ENCODE data around the gene NUAK2. TPM values are rescaled to one million over a fixed set of nuclear protein-coding genes. Genes with fewer than 3 reads are reported as not detected.
A peak's percentile ranks its signal among the peaks of the same experiment; 100 is the strongest.

NUAK2 gene
- total RNA-seq, 2 donors from 2014 or later, result 0.78 to 1.5 TPM

DNA sequence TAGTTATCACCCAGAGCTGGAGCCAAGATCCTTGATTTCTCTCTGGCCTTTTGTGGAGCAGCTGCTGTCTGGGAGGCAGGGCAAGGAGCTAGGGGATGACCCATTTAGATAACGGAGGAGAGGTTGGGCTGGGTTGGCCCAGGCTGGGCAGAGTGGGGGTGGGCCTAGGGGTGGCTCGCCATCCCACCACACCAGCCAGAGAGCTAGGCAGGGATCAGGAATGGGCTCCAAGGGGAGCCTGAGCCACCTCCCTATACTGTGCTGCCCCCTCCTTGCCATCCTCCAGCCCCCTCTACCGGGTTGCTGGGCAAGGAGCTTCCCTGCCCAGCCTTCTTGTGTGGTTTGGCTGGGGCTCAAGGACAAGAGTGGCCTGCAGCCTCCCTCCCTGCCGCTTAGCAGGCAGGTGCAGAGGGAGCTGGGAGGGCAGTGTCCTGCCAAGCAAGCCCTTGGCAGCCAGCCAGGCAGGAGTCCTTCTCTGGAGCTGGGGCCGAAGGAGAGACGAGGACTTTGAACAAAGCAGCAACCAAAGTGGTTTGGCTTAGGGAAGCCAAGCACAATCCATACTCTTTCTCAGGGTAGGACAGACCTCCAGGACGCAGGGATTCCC, 4.1 kb downstream of the NUAK2 start:
- H3K27me3 ChIP-seq (replicated peaks; ENCODE audit: insufficient read depth), result no peaks in the 10 kb centered on the region
- ATAC-seq (ENCODE audit: insufficient number of reproducible peaks, low FRiP score, low read depth), result no peak
- no peak for DNase-seq (ENCODE audit: low spot score)
- TF ChIP-seq, protein P1, sequence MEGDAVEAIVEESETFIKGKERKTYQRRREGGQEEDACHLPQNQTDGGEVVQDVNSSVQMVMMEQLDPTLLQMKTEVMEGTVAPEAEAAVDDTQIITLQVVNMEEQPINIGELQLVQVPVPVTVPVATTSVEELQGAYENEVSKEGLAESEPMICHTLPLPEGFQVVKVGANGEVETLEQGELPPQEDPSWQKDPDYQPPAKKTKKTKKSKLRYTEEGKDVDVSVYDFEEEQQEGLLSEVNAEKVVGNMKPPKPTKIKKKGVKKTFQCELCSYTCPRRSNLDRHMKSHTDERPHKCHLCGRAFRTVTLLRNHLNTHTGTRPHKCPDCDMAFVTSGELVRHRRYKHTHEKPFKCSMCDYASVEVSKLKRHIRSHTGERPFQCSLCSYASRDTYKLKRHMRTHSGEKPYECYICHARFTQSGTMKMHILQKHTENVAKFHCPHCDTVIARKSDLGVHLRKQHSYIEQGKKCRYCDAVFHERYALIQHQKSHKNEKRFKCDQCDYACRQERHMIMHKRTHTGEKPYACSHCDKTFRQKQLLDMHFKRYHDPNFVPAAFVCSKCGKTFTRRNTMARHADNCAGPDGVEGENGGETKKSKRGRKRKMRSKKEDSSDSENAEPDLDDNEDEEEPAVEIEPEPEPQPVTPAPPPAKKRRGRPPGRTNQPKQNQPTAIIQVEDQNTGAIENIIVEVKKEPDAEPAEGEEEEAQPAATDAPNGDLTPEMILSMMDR (IDR thresholded peaks at IDR 0.05), result no peak
- peaks cover 7 to 29% of the 10 kb centered on the region in 2 donors for H3K4me1 ChIP-seq (ENCODE audit: control insufficient read depth in 1 of 2, low read depth in 2 of 2)
- no peak overlapping the region for H3K4me3 ChIP-seq
- H3K9me3 ChIP-seq, result no peaks in the 10 kb centered on the region
- H3K27ac ChIP-seq, result no peak overlapping the region
- no peaks in the 10 kb centered on the region for H3K36me3 ChIP-seq

DNA sequence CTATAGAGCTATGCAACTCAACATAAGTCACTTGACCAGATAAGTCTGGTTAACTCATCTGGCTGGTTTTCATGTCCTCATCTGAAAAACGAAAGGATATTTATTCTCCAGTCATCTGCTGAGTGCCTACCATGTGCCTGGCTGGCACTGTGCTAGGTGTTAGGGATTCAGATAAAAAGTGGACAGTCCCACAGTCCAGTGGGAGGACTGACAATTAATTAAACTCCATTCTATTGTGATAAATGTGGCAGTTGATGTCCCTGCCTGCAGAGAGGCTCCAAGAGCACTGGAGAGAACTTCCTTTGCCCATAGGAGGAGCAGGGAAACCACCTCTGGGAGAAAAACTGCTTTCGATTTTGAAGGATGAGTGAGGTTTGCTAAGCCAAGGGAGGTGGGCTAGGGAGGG, 5.4 kb downstream of the NUAK2 start:
- DNase-seq (ENCODE audit: low spot score) (no peak), ATAC-seq (ENCODE audit: insufficient number of reproducible peaks, low FRiP score, low read depth) (no peak)
- Histone ChIP-seq H3K4me3 (no peak overlapping the region), H3K4me1 (ENCODE audit: control insufficient read depth in 1 of 2, low read depth in 2 of 2) (peaks cover 7 to 29% of the 10 kb centered on the region in 2 donors), H3K27ac (no peak overlapping the region), H3K36me3 (no peaks in the 10 kb centered on the region), H3K9me3 (no peaks in the 10 kb centered on the region), H3K27me3 (replicated peaks; ENCODE audit: insufficient read depth) (no peaks in the 10 kb centered on the region)
- TF ChIP-seq, protein P1 (IDR thresholded peaks at IDR 0.05), result no peak

DNA sequence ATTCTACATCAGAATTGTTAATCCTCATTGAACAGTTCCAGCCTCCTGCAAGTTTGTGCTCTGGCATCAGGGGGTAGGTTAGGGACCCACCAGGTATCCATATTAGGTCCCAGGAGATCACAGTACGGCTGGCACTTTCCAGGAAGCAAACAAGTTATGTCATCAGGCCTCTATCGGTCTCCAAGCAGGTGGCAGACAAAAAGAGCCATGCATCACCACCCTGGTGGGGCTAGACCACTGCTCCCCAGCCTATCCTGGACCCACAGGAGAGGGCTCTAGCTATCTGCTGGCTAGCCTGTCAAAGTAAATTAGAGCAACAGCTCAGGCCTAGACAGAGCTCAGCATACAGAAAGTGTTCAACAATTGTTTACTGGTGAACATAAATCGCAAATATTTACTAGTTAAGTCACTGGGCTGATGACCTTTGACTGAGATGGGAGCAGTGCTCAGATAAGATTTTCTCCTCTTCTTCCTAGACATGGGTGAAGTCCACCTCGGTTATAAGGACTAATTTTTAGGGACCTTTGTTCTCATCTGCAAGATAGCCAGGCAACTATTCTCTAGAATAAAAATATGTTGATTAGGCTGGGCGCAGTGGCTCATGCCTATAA, 6.4 kb downstream of the NUAK2 start:
- H3K4me3 ChIP-seq, result no peak overlapping the region
- H3K9me3 ChIP-seq, result no peaks in the 10 kb centered on the region
- no peak for ATAC-seq (ENCODE audit: insufficient number of reproducible peaks, low FRiP score, low read depth)
- peaks cover 7 to 19% of the 10 kb centered on the region in 2 donors for H3K4me1 ChIP-seq (ENCODE audit: control insufficient read depth in 1 of 2, low read depth in 2 of 2)
- no peak for DNase-seq (ENCODE audit: low spot score)
- H3K27ac ChIP-seq, result no peak overlapping the region
- TF ChIP-seq, protein P1 (IDR thresholded peaks at IDR 0.05), result no peak
- H3K36me3 ChIP-seq, result no peaks in the 10 kb centered on the region
- H3K27me3 ChIP-seq (replicated peaks; ENCODE audit: insufficient read depth), result no peaks in the 10 kb centered on the region

DNA sequence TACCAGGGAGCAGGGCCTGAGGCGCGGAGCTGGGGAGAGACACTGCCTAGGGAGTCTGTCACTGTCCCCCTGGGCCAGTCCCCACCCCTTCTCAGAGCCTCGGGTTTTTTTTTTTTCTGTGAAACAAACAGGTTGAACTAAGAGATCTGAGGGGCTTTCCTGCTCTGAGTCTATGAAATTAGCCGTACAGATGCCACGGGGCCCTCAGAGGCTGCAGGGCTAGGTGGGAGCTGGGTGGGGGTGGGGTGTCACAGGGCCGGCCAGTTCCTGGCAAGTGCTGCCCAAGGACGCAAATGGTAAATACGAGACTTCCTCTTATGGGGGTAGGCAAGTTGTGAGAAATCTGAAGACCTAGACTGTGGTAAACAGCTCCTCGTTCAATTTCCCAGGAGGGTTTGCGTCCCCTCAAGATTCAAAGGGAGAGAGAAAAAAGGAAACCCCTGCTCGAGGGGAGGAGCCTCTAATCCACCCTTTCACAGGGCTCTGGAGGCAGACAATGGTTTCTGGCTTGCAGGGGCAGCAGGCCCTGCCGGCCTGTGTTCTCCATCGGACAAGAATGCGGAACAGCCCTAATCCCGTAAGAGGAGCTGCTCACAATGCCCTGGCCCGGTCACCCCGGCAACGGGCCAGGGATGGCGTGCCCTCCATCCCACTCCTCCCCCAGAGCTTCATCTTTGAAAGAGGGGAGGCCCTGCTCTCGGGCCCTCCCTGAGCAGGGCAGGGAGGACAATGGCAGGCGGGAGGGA, 7.8 kb downstream of the NUAK2 start:
- Histone ChIP-seq H3K27ac (peak overlapping the region; percentile 12 to 48), H3K36me3 (no peaks in the 10 kb centered on the region), H3K4me3 (peak overlapping the region; percentile 15), H3K4me1 (ENCODE audit: control insufficient read depth in 1 of 2, low read depth in 2 of 2) (peaks cover 0 to 10% of the 10 kb centered on the region in 2 donors), H3K9me3 (no peaks in the 10 kb centered on the region), H3K27me3 (replicated peaks; ENCODE audit: insufficient read depth) (no peaks in the 10 kb centered on the region)
- peak; percentile 25 for ATAC-seq (ENCODE audit: insufficient number of reproducible peaks, low FRiP score, low read depth)
- no peak for DNase-seq (ENCODE audit: low spot score)
- TF ChIP-seq, protein P1 (IDR thresholded peaks at IDR 0.05), result no peak

DNA sequence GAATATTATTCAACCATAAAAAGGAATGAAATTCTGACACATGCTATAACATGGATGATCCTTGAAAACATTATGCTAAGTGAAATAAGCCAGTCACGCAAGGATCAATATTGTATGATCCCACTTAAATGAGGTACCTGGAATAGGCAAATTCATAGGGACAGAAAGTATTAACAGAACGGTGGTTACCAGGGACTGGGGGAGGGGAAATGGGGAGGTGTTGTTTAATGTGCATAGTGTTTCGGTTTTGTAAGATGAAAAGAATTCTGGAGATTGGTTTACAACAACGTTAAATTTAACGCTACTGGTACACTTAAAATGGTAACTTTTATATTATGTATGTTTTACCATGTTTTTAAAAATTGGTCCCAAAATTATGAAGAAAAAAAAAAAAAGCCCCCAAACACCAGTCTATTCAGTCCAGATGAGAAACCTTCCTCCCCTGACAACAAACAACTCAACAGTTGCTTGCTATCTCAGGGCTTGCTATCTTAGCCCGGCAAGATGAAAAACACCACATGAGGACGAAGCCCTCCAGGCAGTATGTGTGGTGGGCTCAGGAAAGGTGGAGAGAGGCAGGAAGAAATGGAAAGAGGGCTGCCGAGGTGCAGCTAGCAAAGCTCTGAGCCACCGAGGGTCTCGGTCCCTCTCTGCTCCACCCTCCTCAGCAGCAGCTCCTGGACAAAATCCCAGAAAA, 8.5 kb downstream of the NUAK2 start:
- Histone ChIP-seq H3K27me3 (replicated peaks; ENCODE audit: insufficient read depth) (no peaks in the 10 kb centered on the region), H3K36me3 (no peaks in the 10 kb centered on the region), H3K27ac (peak overlapping the region; percentile 12 to 48), H3K4me1 (ENCODE audit: control insufficient read depth in 1 of 2, low read depth in 2 of 2) (peaks cover 0 to 10% of the 10 kb centered on the region in 2 donors), H3K4me3 (no peak overlapping the region), H3K9me3 (no peaks in the 10 kb centered on the region)
- DNase-seq (ENCODE audit: low spot score) (no peak), ATAC-seq (ENCODE audit: insufficient number of reproducible peaks, low FRiP score, low read depth) (no peak)
- TF ChIP-seq, protein P1 (IDR thresholded peaks at IDR 0.05), result no peak

Measured in thoracic aorta (tissue), 2 donors.